ENCODE results near the gene COL6A2.

GRCh38 chr21:46124926-46125845 is 27.3 kb downstream of the COL6A2 start:
- TF ChIP-seq CTCF (IDR thresholded peaks at IDR 0.05; ENCODE audit: poor library complexity) (no peak), EZH2 (IDR thresholded peaks at IDR 0.05; ENCODE audit: borderline replicate concordance) (no peak)
